SK-N-SH (cell line): ENCODE results near the gene LIPG. TPM values are rescaled to one million over a fixed set of nuclear protein-coding genes. Genes with fewer than 3 reads are reported as not detected.

Experiments used
- CTCF ChIA-PET: fragments of 300-600, 350-600 bp; formaldehyde crosslinking; extraction: SDS; loops from one replicate; lab custom pipeline; 2021; lab: Yijun Ruan, JAX
- POLR2A ChIA-PET: fragments of 350-600 bp; sonication (Branson Sonifier 250); formaldehyde crosslinking; extraction: SDS; loops from one replicate; lab custom pipeline; 2020; ENCODE audit warnings: antibody characterized with exemption, inconsistent platforms; lab: Yijun Ruan, JAX
- DNase-seq: peaks from one replicate; pipeline ENCODE4 v3.0.0; 2012
- H2AFZ ChIP-seq: fragments of 200-600 bp; sonication (generic); 2 replicates; pipeline ENCODE4 v1.8.1; 2016; ENCODE audit warnings: antibody characterized with exemption, mild to moderate bottlenecking, low read depth
- H3F3A ChIP-seq: fragments of 200-600 bp; sonication (generic); replicated peaks from 2 replicates; pipeline ENCODE3; 2016; ENCODE audit warnings: antibody characterized with exemption, mild to moderate bottlenecking; ENCODE audit not compliant: insufficient read depth
- H3K27ac ChIP-seq, 2 experiments: fragments of 200-500 bp in 1 of 2; fragments of 200-600 bp in 1 of 2; sonication (Bioruptor generic) in 1 of 2; sonication (generic), shearing (Covaris generic) in 1 of 2; 2 replicates each; pipeline versions ENCODE4 v1.5.1 to v1.6.1; 2014 to 2016; ENCODE audit warnings: low read depth in 2 of 2, inconsistent platforms in 1 of 2, low read length in 1 of 2, mild to moderate bottlenecking in 1 of 2, mixed read lengths in 1 of 2
- H3K27me3 ChIP-seq: fragments of 200-600 bp; sonication (generic), shearing (Covaris generic); 2 replicates; pipeline ENCODE4 v1.6.1; 2016; ENCODE audit warnings: mixed run types; ENCODE audit not compliant: insufficient read depth
- H3K36me3 ChIP-seq, 2 experiments: fragments of 200-500 bp in 1 of 2; fragments of 200-600 bp in 1 of 2; sonication (Bioruptor generic) in 1 of 2; sonication (generic) in 1 of 2; replicated peaks in 1 of 2; 2 replicates each; pipeline versions ENCODE3 to v1.5.1; 2014 to 2016; ENCODE audit warnings: low read length in 1 of 2, mild to moderate bottlenecking in 1 of 2; ENCODE audit not compliant: insufficient read depth in 2 of 2, control insufficient read depth in 1 of 2
- H3K4me1 ChIP-seq, 2 experiments: fragments of 200-500 bp in 1 of 2; fragments of 200-600 bp in 1 of 2; sonication (Bioruptor generic) in 1 of 2; sonication (generic), shearing (Covaris generic) in 1 of 2; 2 replicates each; pipeline versions ENCODE4 v1.5.1 to v1.6.1; 2014 to 2016; ENCODE audit warnings: low read depth in 1 of 2, low read length in 1 of 2, mixed run types in 1 of 2; ENCODE audit not compliant: insufficient read depth in 2 of 2, control insufficient read depth in 1 of 2
- H3K4me2 ChIP-seq: fragments of 200-600 bp; sonication (generic), shearing (Covaris generic); 2 replicates; pipeline ENCODE4 v1.6.1; 2017; ENCODE audit warnings: mixed run types
- H3K4me3 ChIP-seq, 2 experiments: fragments of 200-500 bp in 1 of 2; fragments of 200-600 bp in 1 of 2; sonication (Bioruptor generic) in 1 of 2; sonication (generic), shearing (Covaris generic) in 1 of 2; 2 replicates each; pipeline versions ENCODE4 v1.5.1 to v1.8.1; 2014 to 2016; ENCODE audit warnings: low read depth in 2 of 2, inconsistent platforms in 1 of 2, low read length in 1 of 2, mild to moderate bottlenecking in 1 of 2, mixed read lengths in 1 of 2, moderate library complexity in 1 of 2
- H3K79me2 ChIP-seq: fragments of 200-600 bp; sonication (generic); 2 replicates; pipeline ENCODE4 v1.8.1; 2017; ENCODE audit warnings: mild to moderate bottlenecking; ENCODE audit not compliant: insufficient read depth
- H3K9ac ChIP-seq: fragments of 200-600 bp; sonication (generic); 2 replicates; pipeline ENCODE4 v1.6.1; 2017; ENCODE audit warnings: mixed run types
- H3K9me2 ChIP-seq: fragments of 200-600 bp; sonication (generic); 2 replicates; pipeline ENCODE4 v1.6.1; 2017; ENCODE audit warnings: mixed run types
- H3K9me3 ChIP-seq: fragments of 200-600 bp; sonication (generic); 2 replicates; pipeline ENCODE4 v1.6.1; 2017; ENCODE audit warnings: mixed run types, mild to moderate bottlenecking, moderate library complexity
- H4K20me1 ChIP-seq: fragments of 200-600 bp; sonication (generic); 2 replicates; pipeline ENCODE4 v1.6.1; 2017; ENCODE audit warnings: mild to moderate bottlenecking, mixed run types; ENCODE audit not compliant: insufficient read depth
- CHD2 ChIP-seq: fragments of 150-350 bp; IDR thresholded peaks from 2 replicates; pipeline ENCODE4 v1.6.1; 2018; ENCODE audit warnings: low read length; ENCODE audit not compliant: partially characterized antibody
- CTCF ChIP-seq: fragments of 200-600 bp; sonication (generic); IDR thresholded peaks from 2 replicates; pipeline ENCODE4 v1.6.1; 2017; ENCODE audit warnings: antibody characterized with exemption, mild to moderate bottlenecking, moderate library complexity
- ELF1 ChIP-seq: IDR thresholded peaks from 2 replicates; pipeline ENCODE4 v1.4.0; 2012
- EP300 ChIP-seq, 2 experiments: IDR thresholded peaks; 2 replicates each; pipeline versions ENCODE4 v1.4.0 to v1.6.1; 2012; ENCODE audit warnings: borderline replicate concordance in 1 of 2, low read depth in 1 of 2, low read length in 1 of 2
- FOXM1 ChIP-seq: IDR thresholded peaks from 2 replicates; pipeline ENCODE4 v1.4.0; 2012; ENCODE audit warnings: low read depth, mild to moderate bottlenecking
- GABPA ChIP-seq: IDR thresholded peaks from 2 replicates; pipeline ENCODE4 v1.4.0; 2012; ENCODE audit warnings: low read depth, mild to moderate bottlenecking
- IRF3 ChIP-seq: fragments of 150-350 bp; IDR thresholded peaks from 2 replicates; pipeline ENCODE4 v1.6.1; 2016; ENCODE audit warnings: mild to moderate bottlenecking, low read depth, low read length
- JUND ChIP-seq: IDR thresholded peaks from 2 replicates; pipeline ENCODE4 v1.4.0; 2012
- NFIC ChIP-seq: IDR thresholded peaks from 2 replicates; pipeline ENCODE4 v1.4.0; 2012; ENCODE audit warnings: borderline replicate concordance
- PBX3 ChIP-seq: IDR thresholded peaks from 2 replicates; pipeline ENCODE4; 2012
- POLR2AphosphoS5 ChIP-seq: IDR thresholded peaks from 2 replicates; pipeline ENCODE4 v1.6.1; 2012; ENCODE audit warnings: low read depth, low read length
- RXRA ChIP-seq: IDR thresholded peaks from 2 replicates; pipeline ENCODE4 v1.4.0; 2012; ENCODE audit warnings: low read depth, mild to moderate bottlenecking, borderline replicate concordance
- TAF1 ChIP-seq: IDR thresholded peaks from 2 replicates; pipeline ENCODE4 v1.6.1; 2012; ENCODE audit warnings: low read depth, mild to moderate bottlenecking, low read length, moderate library complexity, borderline replicate concordance
- TCF12 ChIP-seq: IDR thresholded peaks from 2 replicates; pipeline ENCODE4 v1.4.0; 2012
- USF1 ChIP-seq: IDR thresholded peaks from 2 replicates; pipeline ENCODE4 v1.4.0; 2012; ENCODE audit warnings: low read depth, borderline replicate concordance
- USF2 ChIP-seq: fragments of 150-350 bp; IDR thresholded peaks from 2 replicates; pipeline ENCODE4 v1.6.1; 2017; ENCODE audit warnings: antibody characterized with exemption, low read length, low read depth, borderline replicate concordance
- YY1 ChIP-seq: IDR thresholded peaks from 2 replicates; pipeline ENCODE4 v1.4.0; 2012; ENCODE audit warnings: low read depth, mild to moderate bottlenecking
- ZBTB33 ChIP-seq: IDR thresholded peaks from 2 replicates; pipeline ENCODE4 v1.4.0; 2012; ENCODE audit warnings: low read depth, borderline replicate concordance
- WGBS: methylation state at CpG from one replicate; pipeline ENCODE4 v1.1.6; 2017; ENCODE audit warnings: low lambda C conversion rate; 5-methylcytosine and 5-hydroxymethylcytosine counted together
- polyA plus RNA-seq, 3 experiments: library from polyadenylated mRNA; depleted of rRNA; stranded (reverse); fragments of >200 nt; gene quantifications; 2 replicates each; pipeline ENCODE4 v1.2.3, GENCODE V29; 2012

LIPG gene
- polyA plus RNA-seq, 1 of the 3 experiments (the other 2 are of a cell fraction) = 3.2 TPM

- no peaks in the 10 kb centered on the region for H3K79me2 ChIP-seq
- TF ChIP-seq USF1 = no peak
- no peak for TF ChIP-seq JUND
- no peak for TF ChIP-seq EP300 (IDR thresholded peaks at IDR 0.05; ENCODE audit: borderline replicate concordance in 1 of 2, low read depth in 1 of 2, low read length in 1 of 2)
- no peak for TF ChIP-seq IRF3
- TF ChIP-seq TCF12 = no peak
- TF ChIP-seq USF2 = no peak
- no peak for TF ChIP-seq PBX3
- TF ChIP-seq NFIC = no peak
- TF ChIP-seq FOXM1 = no peak
- no peak overlapping the region for H3K4me2 ChIP-seq
- no peak overlapping the region for H3K27ac ChIP-seq
- no peak overlapping the region for H3K9ac ChIP-seq
- H2AFZ ChIP-seq = 0 out of 2 replicates have a peak overlapping the region, but pooled peaks have one; percentile 59
- H3K4me1 ChIP-seq = 0 out of 4 replicates have a peak, but pooled peaks cover 0 to 10% of the 10 kb centered on the region in 2 experiments
- DNase-seq = no peak
- no peaks in the 10 kb centered on the region for H4K20me1 ChIP-seq
- H3K36me3 ChIP-seq = no peaks in the 10 kb centered on the region
- WGBS = 79% methylated on average over 8 of the region's 8 CpGs
- H3F3A ChIP-seq = no peaks in the 10 kb centered on the region
- ChIA-PET CTCF (interaction anchor here (0.7 to 1.8 kb wide), 4 partner anchors 17 to 331 kb away, joined by 4 to 10 read pairs (median 6); no protein-coding TSS in a partner anchor), POLR2A (no interaction called here)
- no peaks in the 10 kb centered on the region for H3K9me3 ChIP-seq
- H3K4me3 ChIP-seq = no peak overlapping the region
- no peaks in the 10 kb centered on the region for H3K27me3 ChIP-seq
- H3K9me2 ChIP-seq = no peaks in the 10 kb centered on the region
These were observed 34.1 kb upstream of the LIPG start for GRCh38 chr18:49527631-49528327.

GRCh38 chr18:49529596-49529995 is 32.3 kb upstream of the LIPG start:
- Histone ChIP-seq H2AFZ (no peak overlapping the region), H3K36me3 (no peaks in the 10 kb centered on the region)
- CTCF ChIA-PET = interaction anchor here (1.8 kb wide), 1 partner anchor 19 kb away, joined by 5 read pairs; no protein-coding TSS in a partner anchor
- no peak for TF ChIP-seq FOXM1
- no peak for TF ChIP-seq ZBTB33
- no peak for TF ChIP-seq CHD2
- no peak for TF ChIP-seq YY1
- no peak for TF ChIP-seq POLR2AphosphoS5
- TF ChIP-seq ELF1 = no peak
- no peak for TF ChIP-seq TCF12
- TF ChIP-seq EP300 (IDR thresholded peaks at IDR 0.05; ENCODE audit: borderline replicate concordance in 1 of 2, low read depth in 1 of 2, low read length in 1 of 2) = no peak
- no peak for TF ChIP-seq GABPA
- TF ChIP-seq TAF1 = no peak
- no peak for TF ChIP-seq RXRA
- TF ChIP-seq CTCF = no peak

More at GRCh38 chr18:49529596-49529995, 32.3 kb upstream of the LIPG start:
- Histone ChIP-seq H3K9me2 (no peaks in the 10 kb centered on the region), H3K4me3 (no peak overlapping the region), H3K79me2 (no peaks in the 10 kb centered on the region), H3K27me3 (no peaks in the 10 kb centered on the region), H3K4me1 (0 out of 4 replicates have a peak, but pooled peaks cover 0 to 10% of the 10 kb centered on the region in 2 experiments), H4K20me1 (no peaks in the 10 kb centered on the region), H3K4me2 (no peak overlapping the region), H3F3A (no peaks in the 10 kb centered on the region), H3K27ac (no peak overlapping the region), H3K9me3 (no peaks in the 10 kb centered on the region), H3K9ac (no peak overlapping the region)
- no peak for DNase-seq
- POLR2A ChIA-PET = no interaction called here
- WGBS = 65% methylated on average over 3 of the region's 3 CpGs
